HG02571 (cell line): Measurements from ENCODE around the gene DAZAP1.

Experiments
- ATAC-seq: cut with Tn5 transposase; IDR thresholded peaks from one replicate; pipeline ENCODE4 v1.9.1; 2021; ENCODE audit warnings: mild to moderate bottlenecking, moderate library complexity; ENCODE audit not compliant: unreplicated experiment

The DAZAP1 gene

GRCh38 chr19:1455002-1455335 lies 47.6 kb downstream of the DAZAP1 start:
- ATAC-seq: no peak

GRCh38 chr19:1455336-1456120 lies 48.1 kb downstream of the DAZAP1 start:
- ATAC-seq: no peak

GRCh38 chr19:1456121-1456900 lies 48.9 kb downstream of the DAZAP1 start:
- ATAC-seq: no peak

DNA sequence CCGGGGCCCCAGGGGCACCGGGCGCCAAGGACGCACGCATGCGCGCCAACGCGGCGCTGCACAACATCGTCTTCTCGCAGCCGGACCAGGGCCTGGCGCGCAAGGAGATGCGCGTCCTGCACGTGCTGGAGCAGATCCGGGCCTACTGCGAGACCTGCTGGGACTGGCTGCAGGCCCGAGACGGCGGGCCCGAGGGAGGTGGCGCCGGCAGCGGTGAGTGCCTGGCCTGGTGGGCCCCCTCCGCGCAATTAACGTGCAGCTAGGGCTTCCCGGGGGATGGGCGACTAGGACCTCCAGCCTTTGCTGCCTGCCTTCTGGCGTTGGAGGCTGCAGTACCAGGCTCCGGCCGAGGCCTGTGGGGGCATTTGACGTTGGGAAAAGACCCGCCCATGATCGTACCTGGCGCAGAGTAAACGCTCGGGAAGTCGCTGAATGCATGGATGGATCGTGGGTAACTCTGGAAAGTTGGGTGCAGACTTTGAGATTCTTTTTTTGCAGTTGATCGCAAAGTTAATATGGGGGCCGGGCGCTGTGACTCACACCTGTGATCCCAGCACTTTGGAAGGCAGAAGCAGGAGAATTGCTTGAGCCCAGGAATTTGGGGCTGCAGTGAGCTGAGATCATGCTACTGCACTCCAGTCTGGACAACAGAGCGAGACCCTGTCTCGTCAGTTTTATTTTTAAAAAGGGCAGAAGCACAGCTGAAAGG lies 49.8 kb downstream of the DAZAP1 start:
- ATAC-seq: no peak

- no peak for ATAC-seq
Observed at GRCh38 chr19:1457892-1458291, 50.5 kb downstream of the DAZAP1 start.

DNA sequence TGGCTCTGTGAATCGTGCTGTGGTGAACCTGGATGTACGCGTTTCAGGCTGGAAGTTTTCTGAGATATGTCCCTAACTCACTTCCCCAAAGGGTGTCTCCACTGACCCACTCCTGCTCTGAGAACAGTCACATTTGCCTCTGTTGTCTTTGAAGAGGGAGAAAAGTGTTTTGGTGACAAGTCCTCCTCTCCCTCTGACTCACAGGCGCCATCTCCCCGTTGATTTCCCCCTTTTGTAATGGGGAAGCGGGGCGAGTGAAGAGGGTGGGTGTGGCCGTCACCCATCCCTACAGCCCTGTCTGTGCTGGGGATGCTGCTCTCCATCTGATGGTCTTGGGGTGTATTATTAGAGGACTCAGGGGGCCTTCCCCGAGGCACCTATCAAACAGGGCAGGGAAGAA lies 52.1 kb downstream of the DAZAP1 start:
- ATAC-seq: no peak

GRCh38 chr19:1460033-1460995 lies 52.9 kb downstream of the DAZAP1 start:
- ATAC-seq: no peak

DNA sequence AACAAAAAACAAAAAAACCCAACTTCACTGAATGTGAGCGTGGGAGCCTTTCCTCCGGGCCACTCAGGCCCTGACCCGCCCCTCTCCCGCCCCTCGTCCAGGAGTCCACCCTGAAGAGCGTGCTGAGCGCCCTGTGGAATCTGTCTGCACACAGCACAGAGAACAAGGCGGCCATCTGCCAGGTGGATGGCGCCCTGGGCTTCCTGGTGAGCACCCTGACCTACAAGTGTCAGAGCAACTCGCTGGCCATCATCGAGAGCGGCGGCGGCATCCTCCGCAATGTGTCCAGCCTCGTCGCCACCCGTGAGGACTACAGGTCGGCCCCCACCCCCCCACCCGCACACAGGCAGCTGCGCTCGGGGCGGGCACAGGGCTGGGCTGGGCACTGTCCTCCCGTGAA lies 54.5 kb downstream of the DAZAP1 start:
- ATAC-seq: no peak

GRCh38 chr19:1465191-1466016 lies 58.0 kb downstream of the DAZAP1 start:
- no peak for ATAC-seq

DNA sequence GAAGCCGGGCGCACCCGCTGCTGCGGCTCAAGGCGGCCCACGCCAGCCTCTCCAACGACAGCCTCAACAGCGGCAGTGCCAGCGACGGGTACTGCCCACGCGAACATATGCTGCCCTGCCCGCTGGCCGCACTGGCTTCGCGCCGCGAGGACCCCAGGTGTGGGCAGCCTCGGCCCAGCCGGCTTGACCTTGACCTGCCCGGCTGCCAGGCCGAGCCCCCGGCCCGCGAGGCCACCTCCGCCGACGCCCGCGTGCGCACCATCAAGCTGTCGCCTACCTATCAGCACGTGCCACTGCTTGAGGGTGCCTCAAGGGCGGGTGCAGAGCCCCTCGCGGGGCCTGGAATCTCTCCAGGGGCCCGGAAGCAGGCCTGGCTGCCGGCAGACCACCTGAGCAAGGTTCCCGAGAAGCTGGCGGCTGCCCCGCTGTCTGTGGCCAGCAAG lies 58.7 kb downstream of the DAZAP1 start:
- ATAC-seq: no peak

DNA sequence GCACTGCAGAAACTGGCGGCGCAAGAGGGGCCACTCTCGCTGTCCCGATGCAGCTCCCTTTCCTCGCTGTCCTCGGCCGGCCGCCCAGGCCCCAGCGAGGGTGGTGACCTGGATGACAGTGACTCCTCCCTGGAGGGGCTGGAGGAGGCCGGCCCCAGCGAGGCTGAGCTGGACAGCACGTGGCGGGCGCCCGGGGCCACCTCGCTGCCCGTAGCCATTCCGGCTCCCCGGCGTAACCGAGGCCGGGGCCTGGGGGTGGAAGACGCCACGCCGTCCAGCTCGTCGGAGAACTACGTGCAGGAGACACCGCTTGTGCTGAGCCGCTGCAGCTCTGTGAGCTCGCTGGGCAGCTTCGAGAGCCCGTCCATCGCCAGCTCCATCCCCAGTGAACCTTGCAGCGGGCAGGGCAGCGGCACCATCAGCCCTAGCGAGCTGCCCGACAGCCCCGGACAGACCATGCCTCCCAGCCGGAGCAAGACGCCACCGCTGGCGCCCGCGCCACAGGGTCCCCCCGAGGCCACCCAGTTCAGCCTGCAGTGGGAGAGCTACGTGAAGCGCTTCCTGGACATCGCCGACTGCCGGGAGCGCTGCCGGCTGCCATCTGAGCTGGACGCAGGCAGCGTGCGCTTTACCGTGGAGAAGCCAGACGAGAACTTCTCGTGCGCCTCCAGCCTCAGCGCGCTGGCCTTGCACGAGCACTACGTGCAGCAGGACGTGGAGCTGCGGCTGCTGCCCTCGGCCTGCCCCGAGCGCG lies 59.3 kb downstream of the DAZAP1 start:
- no peak for ATAC-seq

DNA sequence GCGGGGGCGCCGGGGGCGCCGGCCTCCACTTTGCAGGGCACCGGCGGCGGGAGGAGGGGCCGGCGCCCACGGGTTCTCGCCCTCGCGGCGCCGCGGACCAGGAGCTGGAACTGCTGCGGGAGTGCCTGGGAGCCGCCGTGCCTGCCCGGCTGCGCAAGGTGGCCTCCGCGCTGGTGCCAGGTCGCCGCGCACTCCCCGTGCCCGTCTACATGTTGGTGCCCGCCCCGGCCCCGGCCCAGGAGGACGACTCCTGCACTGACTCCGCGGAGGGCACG lies 59.8 kb downstream of the DAZAP1 start:
- no peak for ATAC-seq

GRCh38 chr19:1467490-1468273 lies 60.3 kb downstream of the DAZAP1 start:
- ATAC-seq: no peak

- no peak for ATAC-seq
Observed at GRCh38 chr19:1468274-1468820, 61.0 kb downstream of the DAZAP1 start.

- ATAC-seq: no peak
Observed at GRCh38 chr19:1468821-1469254, 61.5 kb downstream of the DAZAP1 start.

GRCh38 chr19:1469255-1470054 lies 62.1 kb downstream of the DAZAP1 start:
- no peak for ATAC-seq

- no peak for ATAC-seq
Observed at GRCh38 chr19:1470055-1470304, 62.6 kb downstream of the DAZAP1 start.
